NCI-H1930 (cell line): ENCODE measurements around the gene PLCL1.
"Not testable (repeated sequence)": the region's sequence is repeated elsewhere in the genome, so short reads cannot be mapped to it uniquely, and the experiment has no call there.

Experiments
- DNase-seq, 2 experiments: peaks; one replicate each; lab custom pipeline; 2025; lab: John Stamatoyannopoulos, UW

The PLCL1 gene

GRCh38 chr2:198177040-198177439, 372.6 kb downstream of the PLCL1 start:
- DNase-seq, result no peak

- no peak for DNase-seq
Observed at GRCh38 chr2:198178766-198179165, 374.4 kb downstream of the PLCL1 start.

GRCh38 chr2:198186257-198186656, 381.9 kb downstream of the PLCL1 start:
- no peak for DNase-seq

DNA sequence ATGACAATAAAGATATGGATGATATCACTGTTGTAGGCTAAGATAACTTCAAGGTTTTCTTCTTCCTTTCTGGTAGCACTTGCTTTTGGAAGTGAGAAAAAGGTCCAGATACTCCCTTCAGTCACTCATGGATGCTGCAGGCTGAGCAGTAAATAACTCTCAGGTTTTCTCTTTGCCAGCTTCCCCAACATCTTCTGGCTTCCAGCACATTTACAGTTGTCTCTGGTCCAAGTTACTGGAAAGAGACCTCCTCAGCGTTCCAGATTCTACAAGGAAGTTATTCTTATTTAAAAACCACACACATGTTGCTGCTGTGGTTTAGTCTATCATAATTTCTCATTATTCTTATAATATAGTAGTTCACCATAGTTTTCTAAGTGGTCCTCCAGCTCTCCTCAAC, 383.4 kb downstream of the PLCL1 start:
- DNase-seq, result no peak

GRCh38 chr2:198188982-198189381, 384.6 kb downstream of the PLCL1 start:
- no peak for DNase-seq

DNA sequence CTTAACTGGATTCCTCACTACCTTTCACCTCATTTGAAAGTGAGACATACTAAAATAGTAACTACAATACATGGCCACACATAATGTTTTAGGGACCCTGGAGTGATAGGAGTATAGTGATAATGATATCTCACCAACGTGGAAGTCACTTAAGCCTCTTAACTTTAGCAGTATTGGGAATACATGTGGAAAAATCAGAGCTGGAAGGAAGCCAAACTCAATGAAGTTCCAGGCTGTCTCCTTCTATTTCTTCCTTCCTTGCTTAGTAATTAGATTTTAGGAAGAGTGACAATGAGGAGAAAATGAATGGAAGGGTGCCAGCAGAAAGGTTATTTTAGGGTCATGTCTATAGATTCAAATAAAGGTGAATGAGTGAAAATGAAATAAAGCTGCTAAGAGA, 387.3 kb downstream of the PLCL1 start:
- DNase-seq, result no peak

- not testable (repeated sequence) for DNase-seq
Observed at GRCh38 chr2:198196556-198196955, 392.2 kb downstream of the PLCL1 start.
